ENCODE results near the gene CLEC17A.

DNA sequence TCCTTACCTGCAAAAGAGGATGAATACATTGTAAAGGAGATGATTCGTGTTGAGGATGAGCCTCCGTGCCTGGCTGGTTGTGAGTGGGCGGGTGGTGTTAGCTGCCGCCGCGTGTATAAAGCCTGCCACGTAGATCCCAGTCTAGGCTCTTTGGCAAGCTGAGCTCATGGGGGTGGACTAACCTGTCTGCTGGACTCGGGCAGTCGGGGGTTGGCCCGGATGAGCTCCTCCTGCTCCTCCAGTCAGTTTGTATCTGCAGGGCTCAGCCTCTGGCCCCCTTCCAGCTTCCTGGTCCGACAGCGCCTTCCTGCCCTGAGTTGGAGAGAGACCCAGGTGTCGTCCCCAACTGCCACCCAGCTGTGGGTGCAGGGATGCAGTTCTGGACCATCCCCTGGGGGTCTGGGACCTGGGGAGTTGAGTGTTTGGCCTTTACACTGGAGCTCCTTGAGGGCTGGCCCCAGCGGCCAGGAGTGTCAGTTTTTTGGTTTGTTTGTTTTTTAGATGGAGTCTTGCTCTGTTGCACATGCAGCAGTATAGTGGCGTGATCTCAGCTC, 32.6 kb upstream of the CLEC17A start:
- no peak for TF ChIP-seq EZH2 (IDR thresholded peaks at IDR 0.05; ENCODE audit: insufficient read depth, low read length)
- TF ChIP-seq, protein P1, sequence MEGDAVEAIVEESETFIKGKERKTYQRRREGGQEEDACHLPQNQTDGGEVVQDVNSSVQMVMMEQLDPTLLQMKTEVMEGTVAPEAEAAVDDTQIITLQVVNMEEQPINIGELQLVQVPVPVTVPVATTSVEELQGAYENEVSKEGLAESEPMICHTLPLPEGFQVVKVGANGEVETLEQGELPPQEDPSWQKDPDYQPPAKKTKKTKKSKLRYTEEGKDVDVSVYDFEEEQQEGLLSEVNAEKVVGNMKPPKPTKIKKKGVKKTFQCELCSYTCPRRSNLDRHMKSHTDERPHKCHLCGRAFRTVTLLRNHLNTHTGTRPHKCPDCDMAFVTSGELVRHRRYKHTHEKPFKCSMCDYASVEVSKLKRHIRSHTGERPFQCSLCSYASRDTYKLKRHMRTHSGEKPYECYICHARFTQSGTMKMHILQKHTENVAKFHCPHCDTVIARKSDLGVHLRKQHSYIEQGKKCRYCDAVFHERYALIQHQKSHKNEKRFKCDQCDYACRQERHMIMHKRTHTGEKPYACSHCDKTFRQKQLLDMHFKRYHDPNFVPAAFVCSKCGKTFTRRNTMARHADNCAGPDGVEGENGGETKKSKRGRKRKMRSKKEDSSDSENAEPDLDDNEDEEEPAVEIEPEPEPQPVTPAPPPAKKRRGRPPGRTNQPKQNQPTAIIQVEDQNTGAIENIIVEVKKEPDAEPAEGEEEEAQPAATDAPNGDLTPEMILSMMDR (IDR thresholded peaks at IDR 0.05; ENCODE audit: insufficient read depth, low read depth, low read length), result no peak
